K562 (cell line): ENCODE measurements around the gene HOXB1. TPM values are rescaled to one million over a fixed set of nuclear protein-coding genes. Genes with fewer than 3 reads are reported as not detected.

ENCODE experiments used
- ATAC-seq: fragments of 200-7000 bp; cut with Tn5 transposase; 3 replicates; pipeline ENCODE4 v1.9.1; 2020; ENCODE audit warnings: moderate library complexity
- BruUV-seq: library from RNA; stranded (reverse); fragments of 400-500 nt; replicated peaks from 2 replicates; lab custom pipeline; 2021; lab: Mats Ljungman, UMichigan
- CTCF ChIA-PET: fragments of 300-600 bp; formaldehyde crosslinking; extraction: SDS; loops from one replicate; lab custom pipeline; 2021; ENCODE audit warnings: low intra/inter-chr PET ratio; lab: Yijun Ruan, JAX
- POLR2A ChIA-PET: fragments of 300-600, 350-650 bp; sonication (Branson Sonifier 250); formaldehyde crosslinking; extraction: SDS; loops from one replicate; lab custom pipeline; 2021; ENCODE audit warnings: antibody characterized with exemption, inconsistent platforms; lab: Yijun Ruan, JAX
- DNase-seq, 4 experiments: peaks; one replicate each; pipeline versions ENCODE4 v3.0.0 to v3.0.0-alpha.2; 2011 to 2018; ENCODE audit warnings: low spot score in 3 of 4, mixed read lengths in 3 of 4; ENCODE audit errors: extremely low read depth in 1 of 4
- FAIRE-seq: peaks from 2 replicates; lab custom pipeline; 2011; peaks lifted over from hg19 to GRCh38; lab: Jason Lieb, UNC
- H2AFZ ChIP-seq: 2 replicates; pipeline ENCODE4 v1.6.0; 2011; ENCODE audit warnings: low read depth, low read length, control low read depth, inconsistent platforms
- H3K27ac ChIP-seq: fragments of 200-600 bp; 3 replicates; pipeline ENCODE4 v1.8.0; 2011; ENCODE audit warnings: low read depth, mild to moderate bottlenecking, control low read depth, inconsistent platforms, low read length, moderate library complexity, mixed read lengths; ENCODE audit errors: extremely low read depth
- H3K27me3 ChIP-seq, 2 experiments: fragments of 300-600 bp in 1 of 2; 2 replicates in 1 of 2; 3 replicates in 1 of 2; pipeline versions ENCODE4 v1.6.0 to v1.8.0; 2011; ENCODE audit warnings: inconsistent platforms in 2 of 2, low read length in 2 of 2, mild to moderate bottlenecking in 1 of 2, mixed read lengths in 1 of 2, moderate library complexity in 1 of 2; ENCODE audit not compliant: control insufficient read depth in 2 of 2, insufficient read depth in 2 of 2
- H3K36me3 ChIP-seq: fragments of 300-600 bp; 3 replicates; pipeline ENCODE4 v1.8.0; 2011; ENCODE audit warnings: mild to moderate bottlenecking, low read length, inconsistent platforms; ENCODE audit not compliant: control insufficient read depth, insufficient read depth
- H3K4me1 ChIP-seq, 2 experiments: fragments of 200-600 bp in 1 of 2; replicated peaks in 1 of 2; 2 replicates in 1 of 2; 3 replicates in 1 of 2; pipeline versions ENCODE4 v1.5.1 to v1.8.0; 2011; ENCODE audit warnings: inconsistent platforms in 2 of 2, low read length in 2 of 2, mild to moderate bottlenecking in 1 of 2, mixed read lengths in 1 of 2, moderate library complexity in 1 of 2; ENCODE audit not compliant: control insufficient read depth in 2 of 2, insufficient read depth in 2 of 2
- H3K4me2 ChIP-seq: 2 replicates; pipeline ENCODE4 v1.6.1; 2011; ENCODE audit warnings: low read length, control low read depth, inconsistent platforms, mixed read lengths; ENCODE audit not compliant: insufficient read depth
- H3K4me3 ChIP-seq: fragments of 200-600 bp; sonication (generic), shearing (Covaris generic); 2 replicates; pipeline ENCODE4 v1.5.1; 2016; ENCODE audit warnings: control low read depth, inconsistent platforms
- H3K79me2 ChIP-seq: fragments of 200-600 bp; 3 replicates; pipeline ENCODE4 v1.8.0; 2011; ENCODE audit warnings: low read length, inconsistent platforms; ENCODE audit not compliant: control insufficient read depth, insufficient read depth
- H3K9ac ChIP-seq, 2 experiments: 2 replicates each; pipeline versions ENCODE4 v1.6.0 to v1.6.1; 2011; ENCODE audit warnings: low read depth in 2 of 2, low read length in 2 of 2, control low read depth in 1 of 2, inconsistent platforms in 1 of 2, mild to moderate bottlenecking in 1 of 2, mixed read lengths in 1 of 2; ENCODE audit not compliant: insufficient read depth in 1 of 2
- H3K9me1 ChIP-seq: one replicate; pipeline ENCODE4 v1.6.0; 2011; ENCODE audit warnings: inconsistent platforms, mild to moderate bottlenecking, low read length, moderate library complexity; ENCODE audit not compliant: control insufficient read depth, insufficient read depth
- H3K9me3 ChIP-seq: replicated peaks from 2 replicates; pipeline ENCODE4 v1.5.1; 2011; ENCODE audit warnings: low read depth, low read length, inconsistent platforms; ENCODE audit not compliant: control insufficient read depth, insufficient read depth
- H4K20me1 ChIP-seq: replicated peaks from 2 replicates; pipeline ENCODE4 v1.6.1; 2011; ENCODE audit warnings: low read length, inconsistent platforms, mixed read lengths; ENCODE audit not compliant: control insufficient read depth, insufficient read depth
- ADNP ChIP-seq: fragments of 200-800 bp; sonication (Bioruptor generic); IDR thresholded peaks from 2 replicates; pipeline ENCODE4 v1.6.1; 2016; ENCODE audit warnings: missing genetic modification characterization, missing compliant biosample characterization
- GATAD2A ChIP-seq: fragments of 450-650 bp; IDR thresholded peaks from 2 replicates; pipeline ENCODE4 v1.6.1; 2017
- HDAC2 ChIP-seq: fragments of 450-650 bp; IDR thresholded peaks from 2 replicates; pipeline ENCODE4 v1.6.1; 2016; ENCODE audit warnings: mild to moderate bottlenecking
- OTX1 ChIP-seq: fragments of 450-650 bp; formaldehyde crosslinking; IDR thresholded peaks from 2 replicates; pipeline ENCODE4 v1.4.0; 2022; ENCODE audit warnings: mild to moderate bottlenecking
- PHB2 ChIP-seq: fragments of 450-650 bp; IDR thresholded peaks from 2 replicates; pipeline ENCODE4 v1.6.1; 2017; ENCODE audit warnings: low read depth
- PML ChIP-seq: IDR thresholded peaks from 2 replicates; pipeline ENCODE4 v1.6.1; 2012; ENCODE audit warnings: low read length, inconsistent platforms
- POLR3A ChIP-seq: IDR thresholded peaks from 2 replicates; pipeline ENCODE4 v1.6.1; 2011; ENCODE audit warnings: borderline replicate concordance, mild to moderate bottlenecking, moderate library complexity; ENCODE audit not compliant: insufficient read length, insufficient read depth; ENCODE audit errors: extremely low read depth
- SRF ChIP-seq, 2 experiments: fragments of 250-450, 450-650 bp in 1 of 2; sonication (Bioruptor Pico) in 1 of 2; sonication (generic) in 1 of 2; formaldehyde crosslinking; IDR thresholded peaks; 2 replicates each; pipeline versions ENCODE4 v1.5.0 to v1.5.1; 2020 to 2022; ENCODE audit warnings: mild to moderate bottlenecking in 1 of 2, missing genetic modification reagents in 1 of 2
- SRSF9 ChIP-seq: fragments of 200-400 bp; formaldehyde crosslinking; IDR thresholded peaks from 2 replicates; pipeline ENCODE4 v1.6.1; 2017; ENCODE audit warnings: low read depth, low read length, borderline replicate concordance
- STAG1 ChIP-seq: sonication (generic); formaldehyde crosslinking; IDR thresholded peaks from 2 replicates; pipeline ENCODE4 v1.5.0; 2020; ENCODE audit warnings: missing genetic modification reagents, borderline replicate concordance
- ZNF133 ChIP-seq: fragments of 250-450 bp; sonication (Bioruptor Pico); IDR thresholded peaks from 2 replicates; pipeline ENCODE4 v1.4.0; 2020; ENCODE audit warnings: mild to moderate bottlenecking
- ZNF384 ChIP-seq: IDR thresholded peaks from 2 replicates; pipeline ENCODE4 v1.6.1; 2012; ENCODE audit warnings: low read depth, low read length, improper control_type of control experiment
- whole genome bisulfite sequencing: fragments of 100-300 bp; shearing (Covaris generic); methylation state at CpG from one replicate; pipeline ENCODE4 v1.1.6; 2016; ENCODE audit warnings: low coverage, mixed read lengths; ENCODE audit not compliant: insufficient coverage; ENCODE audit errors: missing lambda C conversion rate; 5-methylcytosine and 5-hydroxymethylcytosine counted together
- in situ Hi-C: fragments of 300-500 bp; cut with MboI; formaldehyde crosslinking; loops from 4 replicates; pipeline ENCODE4 v1.15.0; 2018; ENCODE audit warnings: inconsistent platforms, mixed read lengths
- intact Hi-C: fragments of 100-400 bp; cut with micrococcal nuclease; formaldehyde crosslinking; loops from 2 replicates; pipeline ENCODE4 v1.14.2; 2022
- polyA plus RNA-seq, 8 experiments: library from polyadenylated mRNA; depleted of rRNA in 4 of 8; stranded (reverse) in 5 of 8; unstranded in 3 of 8; fragments of >200 nt; fragmentation: Nextera tagmentation in 2 of 8; fragmentation: Illumina TruSeq in 1 of 8; extraction: Ambion mirVana in 2 of 8; extraction: Trizol in 1 of 8; gene quantifications; 2 replicates each; pipeline versions ENCODE4 v1.2.1 to v1.2.3, GENCODE V29; 2011 to 2014; ENCODE audit warnings: inconsistent platforms in 1 of 8, missing spikeins in 1 of 8
- total RNA-seq, 7 experiments: library from RNA; depleted of rRNA in 6 of 7; stranded (reverse); fragments of >200 nt in 6 of 7; fragmentation: Illumina TruSeq in 2 of 7; extraction: Trizol in 2 of 7; gene quantifications; 2 replicates each; pipeline versions ENCODE4 v1.2.1 to v1.2.3, GENCODE V29; 2011 to 2021; ENCODE audit warnings: low replicate concordance in 1 of 7
- TF ChIP-seq, protein P1 (sequence below): sonication (generic); formaldehyde crosslinking; IDR thresholded peaks from 2 replicates; pipeline ENCODE4 v1.5.0; 2020; ENCODE audit warnings: missing genetic modification reagents
- TF ChIP-seq, protein P2 (sequence below): fragments of 450-650 bp; IDR thresholded peaks from 2 replicates; pipeline ENCODE4 v1.6.1; 2018; ENCODE audit warnings: mild to moderate bottlenecking, low read depth; ENCODE audit not compliant: partially characterized antibody
- TF ChIP-seq, protein P3 (sequence below): fragments of 450-650 bp; IDR thresholded peaks from 2 replicates; pipeline ENCODE4 v1.6.1; 2017; ENCODE audit warnings: antibody characterized with exemption, mild to moderate bottlenecking

HOXB1 gene
- total and polyA plus RNA-seq, 9 of the 15 experiments (the other 6 are each of a cell fraction or from before 2014, with no cell fraction given), result 0.04 TPM; not detected in 8

DNA sequence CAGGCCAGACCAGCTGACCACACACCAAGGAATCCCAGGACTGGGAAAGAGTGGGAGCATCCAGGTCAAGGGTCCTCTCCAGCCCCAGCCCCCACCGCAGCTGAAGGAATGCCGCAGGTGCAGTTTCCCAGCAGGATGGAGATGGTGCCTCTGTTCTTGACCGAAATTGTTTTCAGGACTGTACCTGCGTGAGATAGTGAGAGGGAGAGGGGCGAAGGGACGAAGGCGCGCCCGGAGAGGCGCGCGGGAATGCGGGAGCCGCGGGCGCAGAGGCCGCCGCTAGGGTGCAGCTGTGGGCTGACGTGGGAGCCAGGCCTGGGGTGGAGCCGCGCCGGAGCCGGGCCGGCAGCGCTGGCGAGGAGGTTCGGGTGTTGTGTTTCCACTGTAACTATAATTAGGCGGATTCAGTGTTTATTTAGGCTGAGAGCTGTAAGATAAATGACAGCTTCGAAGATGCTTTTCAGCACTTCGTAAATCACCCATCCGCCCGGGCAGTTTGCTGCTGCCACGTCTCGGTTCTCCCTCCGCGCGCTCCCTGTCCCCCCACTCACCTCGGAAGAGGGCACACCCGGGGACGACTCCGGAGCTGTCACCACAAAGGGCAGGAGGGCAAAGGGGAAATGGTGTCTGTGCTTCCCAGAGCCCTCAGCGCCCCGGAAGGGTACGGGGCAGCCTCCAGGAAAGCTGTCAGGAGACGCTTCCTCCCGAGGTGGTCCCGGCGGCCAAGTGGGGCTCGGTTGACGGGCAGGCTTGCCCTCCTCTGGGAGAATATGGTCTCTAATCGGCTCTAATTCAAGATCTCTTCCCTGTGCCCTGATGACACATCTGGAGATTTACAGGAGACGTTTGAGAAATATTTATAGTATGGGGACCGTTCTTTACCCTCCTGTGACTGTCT, 38.2 kb downstream of the HOXB1 start:
- peak; percentile 92 for ATAC-seq
- TF ChIP-seq HDAC2 (no peak), PHB2 (no peak), GATAD2A (peak; percentile 7; the same call in 1 of the 2 replicates), STAG1 (CRISPR knock-in tag) (no peak), PML (no peak), SRSF9 (no peak), ZNF384 (peak; percentile 59; the same call in 1 of the 2 replicates), SRF (CRISPR knock-in tag; IDR thresholded peaks at IDR 0.05) (no peak; a peak in 1 of 4 replicates), OTX1 (CRISPR knock-in tag) (no peak), ADNP (no peak), ZNF133 (CRISPR knock-in tag) (0 out of 2 replicates have a peak, but pooled peaks have one; percentile 18), POLR3A (no peak)
- TF ChIP-seq, protein P1, sequence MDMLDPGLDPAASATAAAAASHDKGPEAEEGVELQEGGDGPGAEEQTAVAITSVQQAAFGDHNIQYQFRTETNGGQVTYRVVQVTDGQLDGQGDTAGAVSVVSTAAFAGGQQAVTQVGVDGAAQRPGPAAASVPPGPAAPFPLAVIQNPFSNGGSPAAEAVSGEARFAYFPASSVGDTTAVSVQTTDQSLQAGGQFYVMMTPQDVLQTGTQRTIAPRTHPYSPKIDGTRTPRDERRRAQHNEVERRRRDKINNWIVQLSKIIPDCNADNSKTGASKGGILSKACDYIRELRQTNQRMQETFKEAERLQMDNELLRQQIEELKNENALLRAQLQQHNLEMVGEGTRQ (CRISPR knock-in tag), result no peak
- TF ChIP-seq, protein P2, sequence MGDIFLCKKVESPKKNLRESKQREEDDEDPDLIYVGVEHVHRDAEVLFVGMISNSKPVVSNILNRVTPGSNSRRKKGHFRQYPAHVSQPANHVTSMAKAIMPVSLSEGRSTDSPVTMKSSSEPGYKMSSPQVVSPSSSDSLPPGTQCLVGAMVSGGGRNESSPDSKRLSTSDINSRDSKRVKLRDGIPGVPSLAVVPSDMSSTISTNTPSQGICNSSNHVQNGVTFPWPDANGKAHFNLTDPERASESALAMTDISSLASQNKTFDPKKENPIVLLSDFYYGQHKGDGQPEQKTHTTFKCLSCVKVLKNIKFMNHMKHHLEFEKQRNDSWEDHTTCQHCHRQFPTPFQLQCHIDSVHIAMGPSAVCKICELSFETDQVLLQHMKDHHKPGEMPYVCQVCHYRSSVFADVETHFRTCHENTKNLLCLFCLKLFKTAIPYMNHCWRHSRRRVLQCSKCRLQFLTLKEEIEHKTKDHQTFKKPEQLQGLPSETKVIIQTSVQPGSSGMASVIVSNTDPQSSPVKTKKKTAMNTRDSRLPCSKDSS, result no peak
- TF ChIP-seq, protein P3, sequence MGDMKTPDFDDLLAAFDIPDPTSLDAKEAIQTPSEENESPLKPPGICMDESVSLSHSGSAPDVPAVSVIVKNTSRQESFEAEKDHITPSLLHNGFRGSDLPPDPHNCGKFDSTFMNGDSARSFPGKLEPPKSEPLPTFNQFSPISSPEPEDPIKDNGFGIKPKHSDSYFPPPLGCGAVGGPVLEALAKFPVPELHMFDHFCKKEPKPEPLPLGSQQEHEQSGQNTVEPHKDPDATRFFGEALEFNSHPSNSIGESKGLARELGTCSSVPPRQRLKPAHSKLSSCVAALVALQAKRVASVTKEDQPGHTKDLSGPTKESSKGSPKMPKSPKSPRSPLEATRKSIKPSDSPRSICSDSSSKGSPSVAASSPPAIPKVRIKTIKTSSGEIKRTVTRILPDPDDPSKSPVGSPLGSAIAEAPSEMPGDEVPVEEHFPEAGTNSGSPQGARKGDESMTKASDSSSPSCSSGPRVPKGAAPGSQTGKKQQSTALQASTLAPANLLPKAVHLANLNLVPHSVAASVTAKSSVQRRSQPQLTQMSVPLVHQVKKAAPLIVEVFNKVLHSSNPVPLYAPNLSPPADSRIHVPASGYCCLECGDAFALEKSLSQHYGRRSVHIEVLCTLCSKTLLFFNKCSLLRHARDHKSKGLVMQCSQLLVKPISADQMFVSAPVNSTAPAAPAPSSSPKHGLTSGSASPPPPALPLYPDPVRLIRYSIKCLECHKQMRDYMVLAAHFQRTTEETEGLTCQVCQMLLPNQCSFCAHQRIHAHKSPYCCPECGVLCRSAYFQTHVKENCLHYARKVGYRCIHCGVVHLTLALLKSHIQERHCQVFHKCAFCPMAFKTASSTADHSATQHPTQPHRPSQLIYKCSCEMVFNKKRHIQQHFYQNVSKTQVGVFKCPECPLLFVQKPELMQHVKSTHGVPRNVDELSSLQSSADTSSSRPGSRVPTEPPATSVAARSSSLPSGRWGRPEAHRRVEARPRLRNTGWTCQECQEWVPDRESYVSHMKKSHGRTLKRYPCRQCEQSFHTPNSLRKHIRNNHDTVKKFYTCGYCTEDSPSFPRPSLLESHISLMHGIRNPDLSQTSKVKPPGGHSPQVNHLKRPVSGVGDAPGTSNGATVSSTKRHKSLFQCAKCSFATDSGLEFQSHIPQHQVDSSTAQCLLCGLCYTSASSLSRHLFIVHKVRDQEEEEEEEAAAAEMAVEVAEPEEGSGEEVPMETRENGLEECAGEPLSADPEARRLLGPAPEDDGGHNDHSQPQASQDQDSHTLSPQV, result peak; percentile 87

More for the DNA sequence above, 38.2 kb downstream of the HOXB1 start:
- no peaks in the 10 kb centered on the region for H3K27me3 ChIP-seq
- ChIA-PET CTCF (interaction anchor here (0.7 kb wide), 1 partner anchor 101 kb away, joined by 4 read pairs; the partner anchor contains the start of gene HOXB5), POLR2A (interaction anchor here (0.6 to 2.1 kb wide), 10 partner anchors 9 to 118 kb away, joined by 3 to 12 read pairs (median 4); no protein-coding TSS in a partner anchor)
- in situ Hi-C loops (no loop called here), intact Hi-C loops (loop anchor here (5.0 kb wide), 1 partner anchor 50 kb away; no protein-coding TSS in a partner anchor)
- 9% methylated on average over 49 of the region's 53 CpGs for WGBS
- peak overlapping the region; percentile 97 for H2AFZ ChIP-seq
- FAIRE-seq (peak; percentile 60), DNase-seq (peak; percentile 86 to 89 (median 86))
- no peaks in the 10 kb centered on the region for H3K36me3 ChIP-seq
- no TSS peak for BruUV-seq
- H3K9me3 ChIP-seq, result no peaks in the 10 kb centered on the region
- peak overlapping the region; percentile 21 for H3K4me3 ChIP-seq
- no peaks in the 10 kb centered on the region for H4K20me1 ChIP-seq
- peak overlapping the region; percentile 76 for H3K27ac ChIP-seq
- no peaks in the 10 kb centered on the region for H3K79me2 ChIP-seq
- peak overlapping the region; percentile 83 for H3K4me2 ChIP-seq
- peak overlapping the region; percentile 64 to 90 for H3K9ac ChIP-seq
- H3K4me1 ChIP-seq, result peaks cover 45 to 53% of the 10 kb centered on the region in 2 experiments
- no peaks in the 10 kb centered on the region for H3K9me1 ChIP-seq
